ENCODE results near the gene CSAD. TPM values are rescaled to one million over a fixed set of nuclear protein-coding genes. Genes with fewer than 3 reads are reported as not detected.

Gene CSAD
- 4.4 to 9.9 TPM (median 6.6 TPM) in 5 replicates for total RNA-seq (2022; extraction: Qiagen RNA extraction)

DNA sequence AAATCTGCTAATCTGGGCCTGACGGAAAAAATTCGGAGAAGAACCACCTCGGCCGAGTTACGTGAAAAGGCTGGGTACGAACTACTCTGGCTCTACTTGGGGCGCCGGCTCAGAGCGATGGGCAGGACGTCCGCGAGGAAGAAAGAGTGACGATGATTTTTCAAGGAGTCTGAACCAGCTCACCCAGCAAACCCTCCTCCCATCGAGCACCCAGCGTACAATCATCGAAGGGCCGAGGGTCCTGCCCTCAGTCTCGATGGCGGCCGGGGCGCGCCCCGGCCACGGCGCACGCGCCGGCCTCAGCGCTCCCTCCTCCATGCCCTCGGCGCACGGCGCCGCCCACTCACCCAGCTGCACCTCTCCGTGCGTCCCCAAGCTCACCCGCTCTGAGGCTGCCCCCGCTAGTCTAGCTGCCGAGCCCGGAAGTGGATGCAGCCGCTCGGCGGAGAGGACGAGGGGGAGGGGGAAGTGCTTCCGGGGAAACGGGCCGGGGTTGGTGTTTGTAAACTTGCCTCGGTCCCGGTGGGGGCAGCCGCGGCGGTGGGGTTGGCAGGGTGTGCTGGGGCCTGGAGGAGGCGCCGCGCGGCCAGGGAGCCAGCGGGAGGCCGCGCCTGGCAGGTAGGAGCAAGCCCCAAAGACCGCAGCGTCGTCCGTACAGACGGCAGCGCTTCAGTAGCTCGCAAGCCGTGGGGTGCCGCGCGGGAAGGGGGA is at the start of gene CSAD, which contains the start of gene ZNF740:
Gene CSAD, minus strand, starts transcription at position 706 of the 711 bp plus-strand sequence. CDS start 7,455 bp downstream, outside the sequence.
Gene ZNF740, plus strand, starts transcription at position 503 of the 711 bp plus-strand sequence. CDS start 1,262 bp downstream, outside the sequence.

DNA sequence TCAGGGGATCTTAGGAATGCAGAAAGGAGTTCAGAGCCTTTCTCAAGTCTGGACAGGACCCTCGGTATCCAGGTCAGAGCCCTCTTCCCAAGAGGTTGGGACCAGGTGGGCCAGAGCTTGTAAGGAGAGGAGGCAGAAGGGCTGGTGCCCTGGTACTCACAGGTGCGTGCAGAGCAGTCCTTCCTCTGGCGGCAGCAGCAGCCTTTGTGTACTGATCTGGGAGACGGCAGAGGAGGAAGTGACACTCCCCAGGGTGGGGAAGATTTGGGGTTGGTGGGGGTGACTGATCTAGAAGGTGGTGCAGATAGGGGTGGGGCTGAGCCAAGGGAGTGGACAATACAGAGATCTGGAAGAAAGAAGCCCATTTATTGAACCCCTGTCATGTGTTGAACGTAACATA is 26.3 kb upstream of the CSAD start, which contains the start of gene ITGB7:
Gene ITGB7, minus strand, starts transcription at position 210 of the 400 bp plus-strand sequence. CDS start 6,808 bp downstream, outside the sequence.

Other genes with a start within 250 kb of the CSAD start
- 2,830 to 3,225 TPM (median 2,990 TPM) in 5 replicates for gene KRT18, start 231.8 kb downstream of the CSAD start, total RNA-seq (2022; extraction: Qiagen RNA extraction)
- gene EIF4B, start 174.5 kb downstream of the CSAD start, total RNA-seq (2022; extraction: Qiagen RNA extraction): 233 to 364 TPM (median 274 TPM) in 5 replicates
- gene TNS2, start 130.9 kb downstream of the CSAD start, total RNA-seq (2022; extraction: Qiagen RNA extraction): 35.6 to 67.7 TPM (median 53.7 TPM) in 5 replicates
- 31.6 to 38.1 TPM (median 36.6 TPM) in 5 replicates for gene SPRYD3, start 101.5 kb downstream of the CSAD start, total RNA-seq (2022; extraction: Qiagen RNA extraction)
- 157 to 250 TPM (median 241 TPM) in 5 replicates for gene IGFBP6, start 83.3 kb downstream of the CSAD start, total RNA-seq (2022; extraction: Qiagen RNA extraction)
- gene SOAT2, start 77.4 kb downstream of the CSAD start, total RNA-seq (2022; extraction: Qiagen RNA extraction): 0.14 to 0.28 TPM (median 0.23 TPM) in 5 replicates
- gene ZNF740, start 203 bp downstream of the CSAD start, total RNA-seq (2022; extraction: Qiagen RNA extraction): 10.9 to 16.1 TPM (median 13.8 TPM) in 5 replicates
- 0.35 to 0.84 TPM (median 0.55 TPM) in 5 replicates for gene ITGB7, start 26.3 kb upstream of the CSAD start, total RNA-seq (2022; extraction: Qiagen RNA extraction)
- gene RARG, start 51.3 kb upstream of the CSAD start, total RNA-seq (2022; extraction: Qiagen RNA extraction): 19.2 to 26.6 TPM (median 24.6 TPM) in 5 replicates
- gene ESPL1, start 87.4 kb upstream of the CSAD start, total RNA-seq (2022; extraction: Qiagen RNA extraction): 15.5 to 21.8 TPM (median 19.0 TPM) in 5 replicates
- gene PFDN5, start 114.6 kb upstream of the CSAD start, total RNA-seq (2022; extraction: Qiagen RNA extraction): 476 to 584 TPM (median 513 TPM) in 5 replicates
- 70.1 to 96.3 TPM (median 90.1 TPM) in 5 replicates for gene MYG1, start 118.8 kb upstream of the CSAD start, total RNA-seq (2022; extraction: Qiagen RNA extraction)
- 69.8 to 82.5 TPM (median 75.9 TPM) in 5 replicates for gene AAAS, start 140.7 kb upstream of the CSAD start, total RNA-seq (2022; extraction: Qiagen RNA extraction)
- 0.09 TPM in 1 of 5 replicates, not detected in the others for gene SP7, start 155.4 kb upstream of the CSAD start, total RNA-seq (2022; extraction: Qiagen RNA extraction)
- 18.4 to 25.2 TPM (median 20.4 TPM) in 5 replicates for gene SP1, start 199.3 kb upstream of the CSAD start, total RNA-seq (2022; extraction: Qiagen RNA extraction)
- 0.67 to 1.8 TPM (median 1.2 TPM) in 5 replicates for gene AMHR2, start 242.9 kb upstream of the CSAD start, total RNA-seq (2022; extraction: Qiagen RNA extraction)

Data from A549 treated with Mapracorat at 1 μM for 4 hours (cell line).